WERI-Rb-1 (cell line): Measurements from ENCODE around the gene PTP4A2.
"Not testable (repeated sequence)": the region's sequence is repeated elsewhere in the genome, so short reads cannot be mapped to it uniquely, and the experiment has no call there.

Experiments used
- DNase-seq: peaks from one replicate; pipeline ENCODE4 v3.0.0-alpha.2; 2020
- H3K27ac ChIP-seq: fragments of 250-450 bp; sonication (Bioruptor Pico); 2 replicates; pipeline ENCODE4 v1.5.1; 2020; ENCODE audit warnings: mild to moderate bottlenecking, moderate library complexity
- H3K27me3 ChIP-seq: fragments of 250-450 bp; sonication (Bioruptor Pico); 2 replicates; pipeline ENCODE4 v1.5.1; 2021; ENCODE audit warnings: mild to moderate bottlenecking, low read depth, moderate library complexity; ENCODE audit not compliant: insufficient read depth, severe bottlenecking
- H3K36me3 ChIP-seq: fragments of 250-450 bp; sonication (Bioruptor Pico); 2 replicates; pipeline ENCODE4 v1.5.1; 2020; ENCODE audit warnings: mild to moderate bottlenecking, moderate library complexity
- H3K4me3 ChIP-seq: 2 replicates; pipeline ENCODE4 v1.5.1; 2011; ENCODE audit warnings: low read depth, mild to moderate bottlenecking, control low read depth, low read length
- H3K9me3 ChIP-seq: fragments of 250-450 bp; sonication (Bioruptor Pico); 2 replicates; pipeline ENCODE4 v1.5.1; 2021; ENCODE audit warnings: mild to moderate bottlenecking, moderate library complexity; ENCODE audit not compliant: severe bottlenecking
- TF ChIP-seq, protein P1 (sequence below): IDR thresholded peaks from 2 replicates; pipeline ENCODE4 v1.5.1; 2011; ENCODE audit warnings: low read depth, mild to moderate bottlenecking, control low read depth, inconsistent platforms, low read length

The PTP4A2 gene

DNA sequence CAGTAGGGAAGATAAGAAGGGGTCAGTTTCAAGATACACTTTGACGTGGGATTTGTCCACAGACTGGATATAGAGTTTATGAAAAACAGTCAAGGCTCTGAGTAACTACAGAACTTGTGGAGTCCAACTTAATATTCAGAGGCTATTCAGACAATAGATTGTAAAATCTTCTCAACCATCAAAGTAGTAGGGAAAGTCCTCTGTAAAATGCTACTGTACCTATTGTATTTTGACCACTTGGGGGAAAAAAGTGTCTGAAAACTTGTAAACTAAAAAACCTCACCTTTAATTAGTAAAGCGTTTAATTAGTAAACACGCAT, 10.5 kb downstream of the PTP4A2 start:
- Histone ChIP-seq H3K27ac (no peak overlapping the region), H3K4me3 (no peak overlapping the region), H3K27me3 (no peaks in the 10 kb centered on the region), H3K9me3 (no peaks in the 10 kb centered on the region), H3K36me3 (no peaks in the 10 kb centered on the region)
- no peak for DNase-seq
- TF ChIP-seq, protein P1, sequence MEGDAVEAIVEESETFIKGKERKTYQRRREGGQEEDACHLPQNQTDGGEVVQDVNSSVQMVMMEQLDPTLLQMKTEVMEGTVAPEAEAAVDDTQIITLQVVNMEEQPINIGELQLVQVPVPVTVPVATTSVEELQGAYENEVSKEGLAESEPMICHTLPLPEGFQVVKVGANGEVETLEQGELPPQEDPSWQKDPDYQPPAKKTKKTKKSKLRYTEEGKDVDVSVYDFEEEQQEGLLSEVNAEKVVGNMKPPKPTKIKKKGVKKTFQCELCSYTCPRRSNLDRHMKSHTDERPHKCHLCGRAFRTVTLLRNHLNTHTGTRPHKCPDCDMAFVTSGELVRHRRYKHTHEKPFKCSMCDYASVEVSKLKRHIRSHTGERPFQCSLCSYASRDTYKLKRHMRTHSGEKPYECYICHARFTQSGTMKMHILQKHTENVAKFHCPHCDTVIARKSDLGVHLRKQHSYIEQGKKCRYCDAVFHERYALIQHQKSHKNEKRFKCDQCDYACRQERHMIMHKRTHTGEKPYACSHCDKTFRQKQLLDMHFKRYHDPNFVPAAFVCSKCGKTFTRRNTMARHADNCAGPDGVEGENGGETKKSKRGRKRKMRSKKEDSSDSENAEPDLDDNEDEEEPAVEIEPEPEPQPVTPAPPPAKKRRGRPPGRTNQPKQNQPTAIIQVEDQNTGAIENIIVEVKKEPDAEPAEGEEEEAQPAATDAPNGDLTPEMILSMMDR, result no peak

DNA sequence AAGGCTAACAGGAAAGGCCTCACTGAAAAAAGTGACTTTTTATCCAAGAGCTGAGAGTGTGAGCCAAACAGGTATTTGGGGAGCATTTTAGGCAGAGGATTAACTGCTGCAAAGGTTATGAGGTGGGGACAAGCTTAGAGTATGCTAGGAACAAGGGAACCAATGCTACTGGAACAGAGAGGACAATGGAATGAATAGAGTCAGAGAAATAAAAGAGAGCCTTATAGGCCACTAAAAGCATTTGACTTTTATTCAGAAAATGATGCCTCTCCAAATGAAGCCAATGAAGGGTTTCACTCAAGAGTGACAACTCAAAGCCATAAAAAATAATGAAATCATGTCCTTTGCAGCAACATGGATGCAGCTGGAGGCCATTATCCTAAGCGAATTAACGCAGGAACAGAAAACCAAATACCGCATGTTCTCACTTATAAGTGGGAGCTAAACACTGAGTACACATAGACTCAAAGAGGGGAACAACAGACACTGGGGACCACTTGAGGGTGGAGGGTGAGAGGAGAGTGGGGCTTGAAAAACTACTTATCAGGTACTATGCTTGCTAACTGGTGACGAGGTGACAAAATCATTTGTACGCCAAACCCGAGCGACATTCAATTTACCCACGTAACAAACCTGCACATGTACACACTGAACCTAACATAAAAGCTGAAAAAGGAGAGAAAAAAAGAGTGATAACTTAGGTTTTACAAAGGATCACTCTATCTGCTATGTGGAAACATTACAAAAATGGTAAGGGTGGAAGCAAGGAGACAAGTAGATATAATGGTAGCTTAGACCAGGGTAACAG, 11.1 kb downstream of the PTP4A2 start:
- H3K36me3 ChIP-seq, result 0 out of 2 replicates have a peak, but pooled peaks cover 3% of the 10 kb centered on the region
- no peak for DNase-seq
- H3K9me3 ChIP-seq, result no peaks in the 10 kb centered on the region
- H3K27ac ChIP-seq, result no peak overlapping the region
- H3K27me3 ChIP-seq, result no peaks in the 10 kb centered on the region
- TF ChIP-seq, protein P1, result no peak
- no peak overlapping the region for H3K4me3 ChIP-seq

DNA sequence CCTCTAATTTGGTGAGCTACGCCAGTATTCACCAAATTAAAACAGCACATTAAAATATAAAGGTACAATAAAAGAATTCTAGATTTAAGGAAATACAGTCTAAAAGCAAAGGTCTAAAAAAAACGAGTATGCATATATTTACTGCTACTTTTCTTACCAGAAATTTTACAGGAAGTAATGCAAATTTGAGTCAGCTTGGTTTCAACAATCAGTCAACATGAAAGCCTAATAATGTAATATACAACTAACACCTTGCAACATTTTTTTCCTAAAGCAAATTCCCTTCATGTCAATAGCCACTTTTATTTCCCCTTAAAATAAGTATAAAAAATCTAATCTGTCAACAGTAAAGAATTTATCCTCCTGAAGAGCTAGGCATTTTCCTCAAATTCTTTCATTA, 11.9 kb downstream of the PTP4A2 start:
- TF ChIP-seq, protein P1, result no peak
- Histone ChIP-seq H3K9me3 (no peaks in the 10 kb centered on the region), H3K4me3 (no peak overlapping the region), H3K36me3 (0 out of 2 replicates have a peak, but pooled peaks cover 3% of the 10 kb centered on the region), H3K27me3 (no peaks in the 10 kb centered on the region), H3K27ac (no peak overlapping the region)
- DNase-seq, result no peak

DNA sequence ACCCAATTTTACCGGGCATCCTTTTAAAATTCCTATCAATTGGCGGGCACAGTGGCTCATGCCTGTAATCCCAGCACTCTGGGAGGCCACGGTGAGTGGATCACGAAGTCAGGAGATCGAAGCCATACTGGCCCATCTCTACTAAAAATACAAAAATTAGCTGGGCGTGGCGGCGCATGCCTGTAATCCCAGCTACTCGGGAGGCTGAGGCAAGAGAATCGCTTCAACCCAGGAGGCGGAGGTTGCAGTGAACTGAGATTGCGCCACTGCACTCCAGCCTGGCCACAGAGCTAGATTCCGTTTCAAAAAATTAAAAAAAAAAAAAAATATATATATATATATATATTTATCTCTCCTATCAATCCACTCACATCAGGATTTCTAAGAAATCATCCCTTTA, 12.3 kb downstream of the PTP4A2 start:
- H3K27me3 ChIP-seq, DNase-seq, H3K36me3 ChIP-seq, H3K9me3 ChIP-seq, H3K4me3 ChIP-seq, H3K27ac ChIP-seq: not testable (repeated sequence)

DNA sequence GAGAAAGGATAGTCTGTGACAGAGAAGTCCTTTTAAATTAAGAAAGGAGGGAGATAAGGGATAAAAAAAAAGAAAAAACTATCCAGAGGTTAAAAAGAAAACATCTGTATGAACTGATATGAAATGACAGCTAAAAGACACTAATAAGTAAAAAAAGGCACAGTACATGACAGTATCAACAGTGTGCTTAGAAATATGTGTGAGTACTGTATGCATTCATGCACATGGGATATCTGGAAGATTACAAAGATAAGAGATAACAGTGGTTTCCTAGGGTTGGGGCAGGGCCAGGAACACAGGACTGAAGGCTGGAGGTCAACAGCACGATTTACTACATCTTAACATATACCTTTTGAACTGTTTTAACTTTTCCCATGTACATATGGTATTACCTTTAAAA, 13.3 kb downstream of the PTP4A2 start:
- no peaks in the 10 kb centered on the region for H3K27me3 ChIP-seq
- TF ChIP-seq, protein P1, result no peak
- H3K9me3 ChIP-seq, result no peaks in the 10 kb centered on the region
- no peak overlapping the region for H3K27ac ChIP-seq
- no peak for DNase-seq
- H3K4me3 ChIP-seq, result no peak overlapping the region
- 0 out of 2 replicates have a peak, but pooled peaks cover 3% of the 10 kb centered on the region for H3K36me3 ChIP-seq

DNA sequence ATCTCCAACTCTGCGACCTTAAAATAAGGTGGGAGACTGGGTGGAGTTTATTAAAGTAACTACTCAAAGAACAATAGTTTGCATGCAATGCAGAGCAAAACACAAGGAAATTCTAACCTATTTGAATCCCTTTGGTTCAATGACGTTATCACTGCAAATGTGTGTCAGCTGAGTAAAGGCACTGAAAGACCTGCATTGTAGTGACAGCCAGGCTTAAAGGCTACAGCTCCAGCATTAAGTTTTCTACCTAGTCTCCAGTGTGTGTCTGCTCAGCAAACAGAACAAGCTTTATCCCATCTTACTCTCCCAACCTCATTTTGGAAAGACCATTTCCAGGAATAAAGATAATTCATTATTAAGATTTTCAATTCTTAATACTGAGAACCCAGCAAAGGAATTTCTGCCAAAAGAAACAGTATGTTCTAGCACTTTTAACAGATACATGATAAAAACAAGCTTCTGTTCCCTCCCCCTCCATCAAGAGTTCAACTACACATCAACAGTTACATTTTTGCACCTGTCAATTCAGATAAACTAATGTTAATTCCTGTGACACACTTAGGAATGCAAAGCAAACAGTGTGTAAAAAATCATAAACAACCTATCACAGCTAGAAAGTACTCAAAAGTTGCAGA, 14.2 kb downstream of the PTP4A2 start:
- DNase-seq, result no peak
- Histone ChIP-seq H3K27me3 (no peaks in the 10 kb centered on the region), H3K27ac (no peak overlapping the region), H3K9me3 (no peaks in the 10 kb centered on the region), H3K4me3 (no peak overlapping the region), H3K36me3 (0 out of 2 replicates have a peak, but pooled peaks cover 3% of the 10 kb centered on the region)
- TF ChIP-seq, protein P1, result no peak
